ENCODE measurements around the gene PHTF1.

PHTF1 gene

GRCh38 chr1:113714606-113715269 is 44.5 kb downstream of the PHTF1 start:
- DNase-seq (ENCODE audit: low spot score): no peak

GRCh38 chr1:113701429-113701828 is 57.9 kb downstream of the PHTF1 start:
- TF ChIP-seq CTCF (IDR thresholded peaks at IDR 0.05; ENCODE audit: poor library complexity, severe bottlenecking): no peak
- H3K9me3 ChIP-seq (ENCODE audit: severe bottlenecking): no peaks in the 10 kb centered on the region
- no peak overlapping the region for H3K4me3 ChIP-seq (ENCODE audit: severe bottlenecking)
- no peak overlapping the region for H3K27ac ChIP-seq (ENCODE audit: poor library complexity, severe bottlenecking)
- ATAC-seq (ENCODE audit: low read depth) (no peak), DNase-seq (ENCODE audit: low spot score) (no peak)
- H3K27me3 ChIP-seq (ENCODE audit: insufficient read depth, poor library complexity, severe bottlenecking): no peaks in the 10 kb centered on the region
- H3K4me1 ChIP-seq (ENCODE audit: insufficient read depth, poor library complexity, severe bottlenecking): no peaks in the 10 kb centered on the region
- H3K36me3 ChIP-seq (ENCODE audit: low read depth): peaks cover 14% of the 10 kb centered on the region; the same call in 1 of the 2 replicates

More at GRCh38 chr1:113714606-113715269, 44.5 kb downstream of the PHTF1 start:
- no peaks in the 10 kb centered on the region for H3K4me1 ChIP-seq (ENCODE audit: insufficient read depth, poor library complexity, severe bottlenecking)
- no peaks in the 10 kb centered on the region for H3K27me3 ChIP-seq (ENCODE audit: insufficient read depth, poor library complexity, severe bottlenecking)
- peaks cover 1% of the 10 kb centered on the region for H3K9me3 ChIP-seq (ENCODE audit: severe bottlenecking)
- no peak overlapping the region for H3K27ac ChIP-seq (ENCODE audit: poor library complexity, severe bottlenecking)
- peaks cover 6% of the 10 kb centered on the region; the same call in 1 of the 2 replicates for H3K36me3 ChIP-seq (ENCODE audit: low read depth)
- no peak for ATAC-seq (ENCODE audit: low read depth)
- TF ChIP-seq CTCF (IDR thresholded peaks at IDR 0.05; ENCODE audit: poor library complexity, severe bottlenecking): no peak
- H3K4me3 ChIP-seq (ENCODE audit: severe bottlenecking): no peak overlapping the region

DNA sequence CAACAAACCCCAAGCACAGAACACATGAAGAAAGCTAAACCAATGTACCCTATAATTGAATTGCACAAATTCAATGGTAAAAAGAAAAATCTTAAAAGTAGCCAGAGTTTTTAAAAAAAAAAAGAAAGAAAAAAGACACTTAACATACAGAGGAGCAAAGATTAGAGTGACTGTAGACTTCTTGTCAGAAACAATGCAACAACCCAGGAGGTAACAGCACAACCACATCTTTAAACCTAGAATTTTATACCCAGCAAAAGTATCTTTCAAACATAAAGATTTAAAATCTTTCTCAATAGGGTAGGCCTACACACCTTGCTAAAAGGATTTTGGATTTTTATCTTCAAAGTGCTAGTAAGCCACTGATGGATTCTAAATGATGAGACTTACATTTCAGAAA is 64.4 kb downstream of the PHTF1 start:
- DNase-seq (ENCODE audit: low spot score): no peak
- Histone ChIP-seq H3K36me3 (ENCODE audit: low read depth) (peaks cover 6% of the 10 kb centered on the region; the same call in 1 of the 2 replicates), H3K4me3 (ENCODE audit: severe bottlenecking) (no peak overlapping the region), H3K9me3 (ENCODE audit: severe bottlenecking) (peaks cover 16% of the 10 kb centered on the region), H3K27me3 (ENCODE audit: insufficient read depth, poor library complexity, severe bottlenecking) (no peaks in the 10 kb centered on the region), H3K27ac (ENCODE audit: poor library complexity, severe bottlenecking) (no peak overlapping the region), H3K4me1 (ENCODE audit: insufficient read depth, poor library complexity, severe bottlenecking) (no peaks in the 10 kb centered on the region)
- TF ChIP-seq CTCF (IDR thresholded peaks at IDR 0.05; ENCODE audit: poor library complexity, severe bottlenecking): no peak
- no peak for ATAC-seq (ENCODE audit: low read depth)

DNA sequence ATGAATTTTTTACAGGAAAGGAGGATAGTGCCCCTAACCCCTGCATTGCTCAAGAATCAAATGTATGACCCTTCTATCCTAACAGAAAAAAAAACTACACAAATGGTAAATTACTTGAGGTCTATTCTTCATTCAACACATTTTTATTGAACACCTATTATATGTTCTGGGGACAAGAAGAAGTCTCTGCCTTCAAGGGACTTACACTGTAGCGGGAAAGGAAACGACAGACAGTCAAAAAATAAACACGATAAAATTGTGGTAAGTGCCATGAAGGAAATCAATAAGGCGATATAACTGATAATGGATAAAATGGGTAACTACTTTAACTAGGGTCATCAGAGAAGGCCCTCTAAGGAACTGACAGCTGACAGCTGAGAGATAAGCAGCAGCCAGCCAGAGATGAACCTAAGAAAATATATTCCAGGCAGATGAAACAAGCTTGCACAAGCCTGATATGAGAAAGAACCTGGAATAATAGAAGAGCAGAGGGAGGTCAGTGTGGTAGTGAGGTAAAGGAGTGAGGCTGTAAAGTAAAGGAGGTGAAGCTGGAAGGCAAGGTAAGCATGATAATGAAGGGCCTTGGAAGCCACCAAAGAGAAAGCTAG is 66.4 kb downstream of the PHTF1 start:
- H3K27me3 ChIP-seq (ENCODE audit: insufficient read depth, poor library complexity, severe bottlenecking): no peaks in the 10 kb centered on the region
- ATAC-seq (ENCODE audit: low read depth) (no peak), DNase-seq (ENCODE audit: low spot score) (no peak)
- no peak for TF ChIP-seq CTCF (IDR thresholded peaks at IDR 0.05; ENCODE audit: poor library complexity, severe bottlenecking)
- no peak overlapping the region for H3K27ac ChIP-seq (ENCODE audit: poor library complexity, severe bottlenecking)
- H3K4me1 ChIP-seq (ENCODE audit: insufficient read depth, poor library complexity, severe bottlenecking): no peaks in the 10 kb centered on the region
- peaks cover 6% of the 10 kb centered on the region; the same call in 1 of the 2 replicates for H3K36me3 ChIP-seq (ENCODE audit: low read depth)
- peaks cover 16% of the 10 kb centered on the region for H3K9me3 ChIP-seq (ENCODE audit: severe bottlenecking)
- no peak overlapping the region for H3K4me3 ChIP-seq (ENCODE audit: severe bottlenecking)

DNA sequence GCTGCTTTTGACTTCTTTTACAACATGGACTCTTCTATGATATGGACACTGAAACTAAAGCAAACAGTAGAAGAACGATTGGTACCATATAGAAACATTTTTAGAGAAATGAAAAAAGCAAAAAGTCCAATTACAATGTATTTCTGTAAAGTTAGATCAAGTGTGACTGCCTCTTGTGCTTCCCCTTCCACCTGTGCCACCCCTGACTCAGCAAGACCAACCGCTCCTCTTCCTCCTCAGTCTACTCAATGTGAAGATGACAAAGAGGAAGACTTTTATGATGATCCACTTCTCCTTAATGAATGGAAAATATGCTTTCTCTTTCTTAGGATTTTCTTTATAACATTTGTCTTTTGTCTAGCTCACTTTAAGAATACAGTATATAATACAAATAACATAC is 66.9 kb downstream of the PHTF1 start:
- no peak for TF ChIP-seq CTCF (IDR thresholded peaks at IDR 0.05; ENCODE audit: poor library complexity, severe bottlenecking)
- Histone ChIP-seq H3K4me3 (ENCODE audit: severe bottlenecking) (no peak overlapping the region), H3K9me3 (ENCODE audit: severe bottlenecking) (peaks cover 16% of the 10 kb centered on the region), H3K4me1 (ENCODE audit: insufficient read depth, poor library complexity, severe bottlenecking) (no peaks in the 10 kb centered on the region), H3K27me3 (ENCODE audit: insufficient read depth, poor library complexity, severe bottlenecking) (no peaks in the 10 kb centered on the region), H3K27ac (ENCODE audit: poor library complexity, severe bottlenecking) (no peak overlapping the region), H3K36me3 (ENCODE audit: low read depth) (peaks cover 1% of the 10 kb centered on the region; the same call in 1 of the 2 replicates)
- no peak for ATAC-seq (ENCODE audit: low read depth)
- DNase-seq (ENCODE audit: low spot score): no peak
